ENCODE measurements around the gene RPTOR. TPM values are rescaled to one million over a fixed set of nuclear protein-coding genes. Genes with fewer than 3 reads are reported as not detected.

The RPTOR gene
- total RNA-seq, 1 donor from 2014 or later = 32.0 TPM

DNA sequence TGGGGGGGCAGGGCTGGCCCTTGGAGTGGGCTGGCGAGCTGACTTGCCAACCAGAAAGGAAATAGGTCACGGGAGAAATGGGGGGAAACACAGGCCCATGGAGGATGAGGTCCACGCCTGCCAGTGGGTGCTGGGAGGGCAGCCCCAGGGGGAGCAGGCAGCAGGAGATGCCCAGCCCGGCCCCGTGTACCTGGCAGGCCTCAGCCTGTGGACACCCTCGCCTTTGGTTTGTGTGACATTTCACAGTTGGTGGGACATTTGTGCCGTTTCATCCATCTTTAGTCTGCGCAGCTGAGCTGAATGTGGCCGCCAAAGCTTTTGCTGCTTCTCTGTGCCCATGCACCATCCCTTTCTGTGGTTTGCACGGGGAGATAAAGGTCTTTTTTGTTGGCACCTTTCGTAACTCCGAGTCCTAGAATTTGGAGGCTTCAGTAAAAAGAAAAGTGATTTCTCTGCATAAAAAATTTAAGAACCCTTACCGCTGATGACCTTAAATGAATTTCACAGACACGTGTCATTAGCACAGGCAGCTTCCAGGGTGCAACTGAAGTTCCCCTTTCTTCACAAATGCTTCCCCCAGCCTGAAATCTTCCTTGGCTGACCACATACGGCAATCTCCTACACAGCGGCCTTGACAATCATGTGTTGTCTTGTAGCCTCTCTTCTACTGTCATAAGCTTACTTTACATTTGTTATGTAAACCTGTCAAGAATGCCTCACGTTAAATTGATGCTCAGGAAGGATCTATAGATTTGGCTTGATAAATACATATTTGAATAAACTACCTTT lies 193.6 kb downstream of the RPTOR start:
- H3K4me2 ChIP-seq (ENCODE audit: low read length) = no peak overlapping the region
- peak overlapping the region; percentile 3 for H3K27ac Mint-ChIP-seq (ENCODE audit: unreplicated experiment)
- no peak overlapping the region for H2AFZ ChIP-seq (ENCODE audit: low read depth, low read length)
- H3K4me3 Mint-ChIP-seq (ENCODE audit: unreplicated experiment) = no peak overlapping the region
- no peak overlapping the region for H3K27ac ChIP-seq (ENCODE audit: low read depth, low read length)
- H3K4me3 ChIP-seq (ENCODE audit: insufficient read depth, low read depth, low read length) = no peak overlapping the region
- H3K27me3 ChIP-seq (ENCODE audit: insufficient read depth, low read length) = no peaks in the 10 kb centered on the region
- TF ChIP-seq, protein P1, sequence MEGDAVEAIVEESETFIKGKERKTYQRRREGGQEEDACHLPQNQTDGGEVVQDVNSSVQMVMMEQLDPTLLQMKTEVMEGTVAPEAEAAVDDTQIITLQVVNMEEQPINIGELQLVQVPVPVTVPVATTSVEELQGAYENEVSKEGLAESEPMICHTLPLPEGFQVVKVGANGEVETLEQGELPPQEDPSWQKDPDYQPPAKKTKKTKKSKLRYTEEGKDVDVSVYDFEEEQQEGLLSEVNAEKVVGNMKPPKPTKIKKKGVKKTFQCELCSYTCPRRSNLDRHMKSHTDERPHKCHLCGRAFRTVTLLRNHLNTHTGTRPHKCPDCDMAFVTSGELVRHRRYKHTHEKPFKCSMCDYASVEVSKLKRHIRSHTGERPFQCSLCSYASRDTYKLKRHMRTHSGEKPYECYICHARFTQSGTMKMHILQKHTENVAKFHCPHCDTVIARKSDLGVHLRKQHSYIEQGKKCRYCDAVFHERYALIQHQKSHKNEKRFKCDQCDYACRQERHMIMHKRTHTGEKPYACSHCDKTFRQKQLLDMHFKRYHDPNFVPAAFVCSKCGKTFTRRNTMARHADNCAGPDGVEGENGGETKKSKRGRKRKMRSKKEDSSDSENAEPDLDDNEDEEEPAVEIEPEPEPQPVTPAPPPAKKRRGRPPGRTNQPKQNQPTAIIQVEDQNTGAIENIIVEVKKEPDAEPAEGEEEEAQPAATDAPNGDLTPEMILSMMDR (IDR thresholded peaks at IDR 0.05; ENCODE audit: insufficient read depth, low read depth, low read length) = no peak
- TF ChIP-seq EZH2 (IDR thresholded peaks at IDR 0.05; ENCODE audit: insufficient read depth, low read length) = no peak
- DNase-seq (ENCODE audit: low read depth) (no peak), FAIRE-seq (no peak)
- peaks cover 6% of the 10 kb centered on the region for H3K4me1 Mint-ChIP-seq (ENCODE audit: low read depth, unreplicated experiment)
- peaks cover 2% of the 10 kb centered on the region for H3K4me1 ChIP-seq (ENCODE audit: insufficient read depth, low read length)
- no peaks in the 10 kb centered on the region for H3K27me3 Mint-ChIP-seq (ENCODE audit: low read depth, unreplicated experiment)
- H3K9me3 ChIP-seq (ENCODE audit: insufficient read depth, low read depth, low read length) = peaks cover 4% of the 10 kb centered on the region
- H3K36me3 Mint-ChIP-seq (ENCODE audit: low read depth, unreplicated experiment) = peaks cover 28% of the 10 kb centered on the region
- H4K20me1 ChIP-seq (ENCODE audit: insufficient read depth, low read length) = peaks cover 5% of the 10 kb centered on the region
- no peak overlapping the region for H3K9ac ChIP-seq (ENCODE audit: low read length)
- peaks cover 9% of the 10 kb centered on the region for H3K9me3 Mint-ChIP-seq (ENCODE audit: unreplicated experiment)
- no peaks in the 10 kb centered on the region for H3K36me3 ChIP-seq (ENCODE audit: insufficient read depth, low read length)
- peaks cover 3% of the 10 kb centered on the region for H3K79me2 ChIP-seq (ENCODE audit: insufficient read depth, low read length)

DNA sequence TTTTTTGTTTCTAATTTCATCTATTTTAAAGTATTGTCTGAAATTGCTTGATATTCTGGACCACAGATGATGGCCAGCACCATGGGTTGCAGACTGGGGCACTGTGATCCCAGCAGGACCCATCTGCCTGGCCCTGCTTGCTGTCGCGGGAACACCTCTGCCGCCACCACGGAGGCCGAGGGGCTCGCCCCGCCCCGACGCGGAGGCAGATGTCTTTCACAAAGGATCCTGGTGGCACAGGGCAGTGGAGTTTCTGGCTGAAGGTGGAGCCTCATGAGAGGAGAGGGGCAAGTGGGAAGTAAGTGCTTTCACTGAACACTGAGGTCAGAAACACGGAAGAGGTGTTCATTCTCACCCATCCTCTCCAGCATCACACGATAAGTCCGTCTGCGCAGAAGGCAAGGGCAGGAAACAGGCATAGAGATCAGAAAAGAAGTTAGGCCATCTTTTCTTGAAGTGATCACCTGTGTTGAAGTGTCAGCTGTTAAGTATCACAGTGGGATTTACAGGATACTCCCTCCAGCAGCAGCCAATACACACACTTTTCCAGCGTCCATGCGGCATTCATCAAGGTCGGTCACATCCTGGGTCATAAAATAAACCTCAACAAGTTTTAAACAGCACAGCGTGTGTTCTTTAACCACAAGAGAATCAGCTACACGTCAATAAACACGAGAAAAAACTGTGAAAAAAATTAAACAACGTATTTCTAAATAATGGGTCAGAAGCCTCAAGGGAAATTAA lies 194.5 kb downstream of the RPTOR start:
- no peak overlapping the region for H3K27ac ChIP-seq (ENCODE audit: low read depth, low read length)
- Mint-ChIP-seq H3K27ac (ENCODE audit: unreplicated experiment) (no peak overlapping the region), H3K9me3 (ENCODE audit: unreplicated experiment) (peaks cover 9% of the 10 kb centered on the region), H3K36me3 (ENCODE audit: low read depth, unreplicated experiment) (peaks cover 28% of the 10 kb centered on the region), H3K4me3 (ENCODE audit: unreplicated experiment) (no peak overlapping the region), H3K4me1 (ENCODE audit: low read depth, unreplicated experiment) (peaks cover 8% of the 10 kb centered on the region), H3K27me3 (ENCODE audit: low read depth, unreplicated experiment) (no peaks in the 10 kb centered on the region)
- peaks cover 3% of the 10 kb centered on the region for H3K79me2 ChIP-seq (ENCODE audit: insufficient read depth, low read length)
- H3K27me3 ChIP-seq (ENCODE audit: insufficient read depth, low read length) = no peaks in the 10 kb centered on the region
- TF ChIP-seq, protein P1 (IDR thresholded peaks at IDR 0.05; ENCODE audit: insufficient read depth, low read depth, low read length) = no peak
- TF ChIP-seq EZH2 (IDR thresholded peaks at IDR 0.05; ENCODE audit: insufficient read depth, low read length) = no peak
- peaks cover 2% of the 10 kb centered on the region for H3K4me1 ChIP-seq (ENCODE audit: insufficient read depth, low read length)
- H2AFZ ChIP-seq (ENCODE audit: low read depth, low read length) = no peak overlapping the region
- FAIRE-seq (no peak), DNase-seq (ENCODE audit: low read depth) (no peak)
- peaks cover 4% of the 10 kb centered on the region for H3K9me3 ChIP-seq (ENCODE audit: insufficient read depth, low read depth, low read length)
- no peak overlapping the region for H3K9ac ChIP-seq (ENCODE audit: low read length)
- no peaks in the 10 kb centered on the region for H3K36me3 ChIP-seq (ENCODE audit: insufficient read depth, low read length)
- H3K4me3 ChIP-seq (ENCODE audit: insufficient read depth, low read depth, low read length) = no peak overlapping the region
- H3K4me2 ChIP-seq (ENCODE audit: low read length) = no peak overlapping the region
- peaks cover 5% of the 10 kb centered on the region for H4K20me1 ChIP-seq (ENCODE audit: insufficient read depth, low read length)
